ENCODE data around the gene ENTHD1.

ENTHD1 gene

DNA sequence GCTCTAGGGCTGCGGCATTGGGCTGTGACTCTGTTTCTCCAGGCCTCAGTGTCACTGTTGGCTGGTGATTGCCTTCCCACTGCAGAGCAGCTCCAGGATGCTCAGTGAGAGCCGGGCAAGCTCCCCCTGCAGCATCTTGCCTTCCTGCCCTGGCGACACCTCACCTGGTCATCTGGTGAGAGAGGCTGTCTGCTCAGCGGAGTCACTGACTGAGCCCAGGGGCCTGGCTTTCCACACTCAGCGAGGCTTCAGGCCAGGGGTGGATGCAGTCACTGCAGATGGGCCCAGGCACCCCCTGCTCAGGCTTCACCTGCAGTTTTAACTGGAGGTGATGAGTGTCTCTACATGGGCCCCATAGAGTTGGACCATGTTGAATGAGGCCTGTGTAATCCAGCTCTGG is 186.2 kb downstream of the ENTHD1 start:
- no peak for DNase-seq

DNA sequence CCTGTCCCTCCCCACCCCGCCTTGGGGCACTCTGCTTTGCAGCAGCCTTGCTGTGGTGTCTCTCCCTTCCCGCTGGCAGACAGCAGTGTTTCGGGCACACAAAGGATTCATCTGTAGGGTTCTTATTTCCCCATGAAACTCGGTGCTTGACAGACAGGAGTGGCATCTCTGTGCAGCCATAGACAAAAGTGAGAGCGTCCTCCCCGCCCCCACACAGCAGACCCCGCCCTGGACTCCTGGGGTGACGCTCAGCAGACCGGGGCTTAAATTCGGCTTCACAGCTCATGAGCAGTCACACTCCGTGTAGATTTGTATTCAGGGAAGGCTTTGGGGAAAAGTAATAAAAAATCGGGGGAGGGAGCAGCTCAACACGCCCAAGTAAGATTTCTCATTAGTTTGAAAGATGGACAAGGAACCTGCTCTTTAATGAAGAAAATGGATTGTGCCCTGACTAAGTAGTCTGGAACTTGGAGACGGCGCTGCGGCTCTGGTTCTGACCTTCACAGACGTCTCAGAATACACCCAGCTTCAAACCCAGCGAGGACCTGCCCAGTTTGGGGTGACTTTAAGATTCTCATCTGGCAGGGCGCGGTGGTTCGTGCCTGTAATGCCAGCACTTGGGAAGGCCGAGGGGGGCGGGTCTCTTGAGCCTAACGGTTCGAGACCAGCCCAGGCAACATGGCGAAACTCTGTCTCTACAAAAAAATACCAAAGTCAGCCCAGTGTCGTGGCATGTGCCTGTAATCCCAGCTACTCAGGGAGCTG is 187.0 kb downstream of the ENTHD1 start:
- no peak for DNase-seq

DNA sequence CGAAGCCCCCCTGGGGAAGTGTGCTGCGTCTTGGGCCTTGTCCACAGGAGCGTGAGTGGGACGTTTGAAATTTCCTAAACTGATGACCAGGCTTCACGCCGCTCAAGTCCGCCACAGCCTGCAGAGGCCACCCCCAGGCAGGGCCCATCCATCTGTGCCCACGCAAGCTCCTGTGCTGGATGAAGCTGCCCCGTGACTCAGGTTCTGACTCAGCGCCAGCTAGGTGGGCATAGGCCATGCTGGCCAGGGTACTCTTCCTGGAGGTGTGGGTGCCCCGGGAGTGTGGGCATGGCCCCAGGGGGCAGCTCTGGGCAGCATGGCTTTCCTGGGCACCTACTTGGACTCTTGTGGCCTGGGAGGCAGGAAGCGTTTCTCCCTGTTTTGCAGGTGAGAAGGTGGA is 188.2 kb downstream of the ENTHD1 start:
- DNase-seq, result no peak

DNA sequence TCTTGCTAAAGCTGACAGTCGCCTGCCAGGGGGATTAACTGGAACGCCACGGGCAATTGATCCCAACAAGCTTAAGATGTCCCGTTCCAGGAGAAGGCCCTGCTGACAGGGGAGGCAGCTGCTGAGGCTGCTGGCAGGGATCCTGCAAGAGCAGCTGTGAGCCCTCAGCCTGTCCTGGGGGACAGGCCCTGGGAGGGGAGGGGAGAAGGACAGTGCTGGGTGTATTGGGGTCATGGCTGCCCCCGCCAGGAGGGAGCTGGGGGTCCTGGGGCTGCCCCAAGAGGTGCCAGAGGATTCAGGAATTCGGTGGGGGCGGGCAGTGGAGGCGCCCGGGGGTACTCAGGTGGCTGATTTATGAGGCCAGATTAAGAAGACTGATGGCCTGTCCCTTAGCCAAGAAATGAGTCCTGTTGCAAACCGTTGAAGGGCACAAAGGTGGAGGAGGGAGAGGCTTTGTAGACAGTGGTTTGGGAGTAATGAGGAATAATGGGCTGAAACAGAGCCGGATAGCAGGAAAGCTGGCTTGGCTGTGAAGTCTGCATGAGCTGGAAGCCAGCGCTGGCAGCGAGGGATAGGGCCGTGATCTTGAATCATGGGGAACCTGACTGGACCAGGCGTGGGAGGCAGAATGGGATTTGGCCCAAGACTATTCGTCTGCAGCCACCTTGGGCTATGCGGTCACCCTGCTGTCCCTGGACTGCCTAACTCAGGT is 189.5 kb downstream of the ENTHD1 start:
- no peak for DNase-seq

DNA sequence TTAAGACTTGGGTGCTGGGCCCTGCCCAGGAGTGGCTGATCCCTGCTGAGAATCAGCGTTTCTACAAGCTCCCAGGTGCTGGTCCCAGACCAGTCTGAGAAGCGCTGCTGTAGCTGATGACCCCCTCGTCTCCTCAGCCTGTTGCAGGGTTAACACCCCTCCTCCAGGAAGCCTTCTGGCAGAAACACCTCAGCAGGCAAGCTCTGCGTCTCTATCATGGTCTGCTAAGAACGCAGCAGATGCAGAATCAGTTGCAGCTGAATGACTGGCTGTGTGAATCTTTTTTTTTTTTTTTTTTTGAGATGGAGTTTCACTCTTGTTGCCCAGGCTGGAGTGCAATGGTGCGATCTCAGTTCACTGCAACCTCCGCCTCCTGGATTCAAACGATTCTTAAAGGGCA is 190.5 kb downstream of the ENTHD1 start:
- DNase-seq, result no peak

DNA sequence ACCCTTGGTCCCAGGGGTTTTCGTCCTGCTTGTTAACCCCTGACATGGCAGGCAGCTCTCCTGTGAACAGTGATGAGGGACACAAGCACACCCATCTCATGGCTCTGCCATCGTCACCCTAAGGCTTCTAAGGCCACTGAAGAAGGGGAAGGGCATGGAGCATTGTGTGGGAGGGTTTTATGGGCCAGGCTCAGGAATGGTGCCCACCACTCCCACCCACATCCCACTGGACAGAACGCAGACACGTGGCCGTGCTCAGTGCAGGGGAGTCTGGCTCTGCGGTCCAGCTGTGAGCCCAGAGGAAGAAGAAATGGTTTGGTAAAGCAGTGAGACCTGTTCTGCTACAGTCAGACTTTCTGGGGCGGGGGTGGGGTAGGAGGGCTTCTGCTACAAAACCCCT is 193.0 kb downstream of the ENTHD1 start:
- no peak for DNase-seq

DNA sequence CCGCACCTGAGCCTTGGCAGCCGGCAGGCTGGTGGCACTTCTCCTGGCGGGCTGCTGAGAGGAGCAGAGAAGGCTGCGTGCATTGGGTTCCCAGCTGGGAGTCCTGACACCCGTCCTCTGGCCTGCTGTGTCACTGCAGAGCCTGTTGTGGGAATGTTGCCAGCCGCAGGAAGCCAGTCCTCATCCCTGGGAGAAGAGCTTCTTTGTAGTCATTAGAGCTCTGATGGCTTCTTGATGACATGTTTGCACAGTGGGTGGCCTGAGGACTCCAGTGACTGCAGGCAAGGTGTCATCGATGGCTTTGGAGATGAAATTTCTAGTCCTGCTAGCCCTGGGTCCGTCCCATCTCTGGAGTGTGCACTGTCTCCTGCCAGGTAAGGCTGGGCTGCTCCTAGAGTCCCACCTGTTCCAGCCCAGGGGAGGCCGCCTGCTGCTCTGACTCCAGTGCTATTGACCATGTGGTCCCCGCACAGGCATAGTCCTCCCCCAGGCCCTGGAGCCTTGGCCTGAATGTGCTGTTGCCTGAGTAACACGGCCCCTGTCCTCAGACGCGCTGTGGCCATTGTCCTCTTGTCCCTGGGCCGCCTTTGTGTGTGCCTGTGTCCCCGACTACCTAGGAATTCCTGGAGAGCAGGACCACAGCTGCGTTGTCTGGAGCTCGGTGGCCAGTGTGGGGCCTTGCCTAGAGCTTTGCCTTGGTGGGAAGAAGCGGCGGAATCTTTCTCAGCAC is 193.8 kb downstream of the ENTHD1 start:
- DNase-seq, result no peak

DNA sequence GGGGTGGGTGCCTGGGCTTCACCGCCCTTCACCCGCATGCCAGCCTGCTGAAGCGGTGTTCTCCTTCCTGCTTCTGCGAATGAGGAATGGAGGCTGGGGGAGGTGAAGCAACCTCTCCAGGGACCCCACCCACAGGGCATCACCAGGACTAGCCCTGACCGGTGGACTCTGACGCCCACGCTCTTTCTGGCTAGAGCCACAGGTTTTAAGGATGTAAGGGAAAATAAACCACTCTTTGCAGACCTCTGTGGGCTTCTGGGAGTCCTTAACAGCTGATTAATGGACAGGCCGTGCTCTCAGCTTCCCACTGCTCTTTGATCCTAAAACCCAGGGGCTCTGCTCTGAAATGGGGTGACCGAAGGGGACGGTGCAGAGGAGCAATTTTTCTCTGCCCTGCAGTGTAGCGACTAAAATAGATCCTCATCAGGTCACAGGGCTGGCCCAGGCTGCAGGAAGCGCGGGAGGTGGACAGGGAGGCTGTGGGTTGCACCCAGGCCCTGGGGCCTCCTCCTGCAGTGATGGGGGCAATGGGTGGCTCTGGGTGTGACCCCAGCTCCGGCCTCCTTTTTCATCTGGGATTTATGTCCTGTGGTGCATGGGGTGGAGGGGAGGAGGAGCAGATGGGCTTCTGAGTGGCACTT is 195.7 kb downstream of the ENTHD1 start:
- DNase-seq, result no peak

DNA sequence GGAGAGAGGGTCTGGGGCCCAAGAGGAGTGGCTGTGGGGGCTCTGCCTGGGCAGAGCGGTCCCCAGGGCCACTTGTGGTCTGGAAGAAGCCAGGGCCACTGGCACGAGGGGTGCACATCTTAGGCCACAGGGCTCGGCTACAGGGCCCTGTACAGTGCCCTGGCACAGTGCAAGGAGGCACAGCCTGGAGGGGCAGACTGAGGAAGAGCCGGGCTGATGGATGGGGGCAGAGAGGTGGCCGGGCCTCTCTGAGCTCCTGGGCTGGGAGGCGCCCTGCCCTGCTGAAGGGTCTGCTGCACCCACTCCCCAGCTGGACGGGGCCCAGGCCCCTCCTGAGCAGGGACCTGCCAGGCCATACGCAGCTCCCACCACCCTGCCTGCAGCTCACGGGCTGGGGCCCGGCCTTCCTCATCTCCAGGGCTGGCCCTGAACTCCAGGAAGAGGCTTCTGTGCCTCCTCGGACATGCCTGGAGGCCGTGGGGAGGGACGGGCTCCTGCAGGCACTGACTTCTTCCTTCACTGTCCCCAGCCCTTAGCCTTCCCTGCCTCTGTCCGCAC is 199.5 kb downstream of the ENTHD1 start:
- no peak for DNase-seq

All from stimulated activated naive CD4-positive, alpha-beta T cell (primary cell).